Right kidney (tissue), 1 donor: Measurements from ENCODE around the gene CLCNKB.
A peak's percentile ranks its signal among the peaks of the same experiment; 100 is the strongest.

Source experiments
- DNase-seq: peaks from one replicate; pipeline ENCODE4 v3.0.0-alpha.2; 2016

The CLCNKB gene

DNA sequence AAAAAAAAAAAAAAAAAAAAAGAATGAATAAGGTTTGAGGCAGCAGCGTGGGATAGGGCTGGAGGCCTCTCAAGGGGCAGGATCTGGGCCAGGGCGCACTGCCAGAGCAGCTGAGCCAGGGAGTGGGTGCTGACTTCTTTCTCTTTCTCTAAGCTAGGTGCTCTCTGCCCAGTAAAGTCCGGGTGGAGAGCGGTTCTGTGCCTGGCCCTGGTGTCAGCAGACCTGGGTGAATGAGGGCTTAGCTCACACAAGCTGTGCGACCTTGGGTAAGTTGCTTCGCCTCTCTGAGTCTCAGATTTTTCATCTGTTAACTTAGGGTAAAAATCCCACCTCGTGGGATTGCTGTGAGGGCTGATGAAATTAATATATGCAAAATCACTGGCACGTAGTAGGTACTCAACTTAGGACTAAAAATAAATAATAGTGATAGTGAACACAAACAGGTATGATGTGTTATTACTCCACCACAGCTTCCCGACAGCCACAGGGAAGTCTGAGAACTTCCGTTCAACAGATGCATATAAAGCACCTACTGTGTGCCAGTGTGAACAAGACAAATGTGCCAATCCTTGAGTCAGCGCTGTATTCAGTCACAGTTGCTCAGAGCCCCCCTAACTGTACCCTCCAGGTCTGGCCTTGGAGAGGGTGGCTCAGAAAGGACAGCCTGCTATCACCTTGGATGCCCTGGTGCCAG, 31.9 kb downstream of the CLCNKB start:
- no peak for DNase-seq

GRCh38 chr1:16076031-16076864, 32.7 kb downstream of the CLCNKB start:
- DNase-seq = no peak

DNA sequence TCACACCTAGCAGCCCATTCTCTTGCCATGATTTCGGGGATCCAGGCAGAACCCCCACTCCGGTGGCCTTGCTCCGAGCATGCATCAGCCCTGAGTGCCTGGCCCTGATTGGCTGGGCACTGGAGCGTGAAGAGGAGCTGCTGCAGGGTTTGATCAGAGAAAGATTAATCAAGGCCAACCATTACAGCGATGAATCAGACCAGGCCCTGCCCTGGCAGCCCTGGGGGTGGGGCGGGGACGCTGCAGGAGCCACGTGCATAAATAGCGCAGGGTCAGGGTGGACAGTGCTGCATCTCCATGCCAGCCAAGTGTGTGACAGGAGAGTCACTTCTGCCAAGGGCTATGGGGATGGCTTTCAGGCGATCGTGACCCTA, 33.3 kb downstream of the CLCNKB start:
- no peak for DNase-seq

DNA sequence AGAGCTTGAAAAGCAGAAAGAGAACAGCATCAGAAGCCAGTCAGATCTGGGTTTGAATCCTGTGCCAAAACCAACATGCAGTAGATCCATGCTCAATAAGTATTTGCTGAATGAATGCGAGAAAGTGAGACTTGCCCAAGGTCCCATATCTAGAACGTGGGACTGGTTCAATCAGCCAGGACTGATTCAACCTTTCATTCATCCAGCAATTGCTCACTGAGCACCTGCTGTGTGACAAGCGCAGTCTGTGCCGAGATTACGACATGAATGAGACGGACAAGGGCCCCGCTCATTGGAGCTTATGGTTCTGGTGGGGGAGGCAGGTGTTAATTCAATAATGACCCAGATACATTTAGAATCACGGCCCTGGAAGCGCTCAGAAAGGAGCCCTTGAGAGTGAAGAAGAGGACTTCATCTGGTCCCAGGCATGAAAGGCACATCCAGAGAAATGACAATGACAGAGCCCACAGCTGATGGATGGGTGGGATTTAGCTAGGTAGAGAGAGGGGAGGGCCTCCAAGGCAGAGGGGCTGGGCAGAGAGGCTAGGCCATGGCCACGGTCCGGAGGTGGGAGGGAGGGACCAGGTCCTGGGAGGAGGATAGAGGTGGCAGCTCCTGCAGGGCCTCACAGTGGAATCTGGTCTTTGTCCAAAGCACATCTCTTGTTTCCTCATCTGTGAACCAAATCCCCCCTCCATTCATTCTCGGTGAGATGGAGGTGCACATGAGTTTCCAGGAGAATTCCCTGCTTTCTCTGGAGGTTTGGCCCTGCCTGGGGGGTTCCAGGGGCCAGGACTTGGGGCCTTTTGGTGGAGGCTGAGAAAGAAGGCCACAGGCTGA, 34.0 kb downstream of the CLCNKB start:
- DNase-seq = peak; percentile 1

- DNase-seq = peak; percentile 87
Observed at GRCh38 chr1:16078925-16079656, 35.5 kb downstream of the CLCNKB start.

- DNase-seq = peak; percentile 3
Observed at GRCh38 chr1:16080422-16081150, 37.0 kb downstream of the CLCNKB start.

DNA sequence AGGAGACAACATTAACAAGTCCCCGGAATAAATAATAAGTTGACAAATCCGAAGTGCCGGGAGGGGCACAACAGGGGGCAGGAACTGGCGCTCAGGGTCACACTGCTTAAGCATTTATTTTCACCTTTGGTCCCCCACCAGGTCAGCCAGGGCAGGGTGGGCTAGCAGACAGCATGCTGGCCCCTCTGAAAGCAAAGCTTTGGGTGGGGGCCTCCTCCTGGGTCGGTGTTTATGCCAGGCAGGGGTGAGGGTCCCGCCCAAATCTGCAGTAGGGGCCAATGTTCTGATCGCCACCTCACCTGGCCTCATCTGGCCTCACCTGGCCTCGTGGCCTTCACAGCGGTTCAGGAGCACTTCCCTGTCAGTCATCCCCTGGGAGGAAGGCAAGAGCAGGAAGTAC, 38.1 kb downstream of the CLCNKB start:
- no peak for DNase-seq

DNA sequence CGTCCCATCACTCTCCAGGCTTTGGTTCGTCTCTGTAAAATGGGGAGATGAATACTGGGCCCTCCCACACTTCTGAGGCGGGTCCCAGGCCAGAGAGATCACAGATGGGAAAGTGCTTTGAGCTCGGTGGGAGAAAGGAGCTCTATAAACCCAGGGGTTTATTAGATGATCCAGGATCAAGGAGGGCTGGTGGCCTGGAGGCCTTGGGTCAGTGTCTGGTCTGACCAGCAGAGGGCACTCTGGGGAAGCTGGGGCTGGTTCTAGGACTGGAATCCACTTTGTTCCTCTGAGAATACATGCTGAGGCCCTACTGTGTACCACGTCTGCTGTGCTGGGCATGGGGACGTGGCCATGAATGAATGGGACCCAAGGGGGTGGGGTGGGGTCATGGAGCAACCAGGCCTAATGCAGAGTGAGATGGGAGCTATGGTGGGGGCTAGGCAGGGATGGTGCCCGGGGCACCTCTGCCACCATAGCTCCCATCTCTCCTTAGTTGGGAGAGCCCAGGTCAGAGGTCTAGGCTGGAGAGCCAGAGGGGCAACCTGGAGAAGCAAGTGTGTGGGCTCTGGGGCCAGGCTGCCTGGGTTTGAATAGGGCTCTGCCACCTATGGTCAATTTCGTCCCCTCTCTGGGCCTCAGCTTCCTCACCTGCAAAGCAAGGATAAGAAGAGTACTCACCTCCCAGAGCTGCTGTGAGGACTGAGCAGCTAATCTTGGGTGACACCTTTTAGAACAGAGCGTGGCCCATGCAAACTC, 38.9 kb downstream of the CLCNKB start:
- DNase-seq = peak; percentile 43

DNA sequence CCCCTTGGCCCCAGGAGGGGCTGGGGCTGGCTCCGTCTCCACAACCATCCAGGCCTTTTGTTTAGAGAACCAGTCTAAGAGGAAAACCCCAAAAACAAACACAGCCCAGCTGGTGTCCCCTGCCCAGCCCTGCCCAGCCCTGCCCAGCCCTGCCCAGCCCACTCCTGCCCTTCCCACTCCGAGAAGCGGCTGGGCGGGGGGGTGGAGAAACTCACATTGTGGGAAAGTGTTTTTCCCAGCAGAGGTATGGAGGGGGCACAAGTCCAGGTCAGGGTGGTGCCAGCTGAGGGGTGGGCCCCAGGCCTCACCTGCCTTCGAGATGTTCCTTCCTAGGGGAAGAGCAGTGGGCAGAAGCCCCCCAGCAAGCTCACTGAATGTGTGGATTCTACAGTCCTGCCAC, 39.9 kb downstream of the CLCNKB start:
- no peak for DNase-seq

GRCh38 chr1:16085522-16085921, 41.9 kb downstream of the CLCNKB start:
- no peak for DNase-seq

DNA sequence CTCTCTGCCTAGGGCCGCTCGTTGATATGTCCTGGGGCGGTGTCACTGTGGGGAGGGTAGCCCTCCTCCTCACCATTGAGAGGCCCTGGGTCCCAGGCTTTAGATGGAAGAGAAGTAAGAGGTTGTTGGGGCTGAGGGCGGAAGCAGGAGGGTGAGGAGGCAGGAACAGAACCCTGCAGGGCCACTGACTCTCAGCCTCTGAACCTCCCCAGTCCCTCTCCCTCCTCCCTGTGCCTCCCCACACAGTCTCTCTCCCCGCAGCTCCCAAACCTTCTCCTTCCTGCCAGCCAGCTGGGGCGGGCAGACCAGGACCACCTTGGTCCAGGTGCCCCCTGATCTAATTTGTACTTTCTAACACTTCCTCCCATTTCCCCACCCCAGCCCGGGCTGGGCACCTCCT, 44.2 kb downstream of the CLCNKB start:
- no peak for DNase-seq

DNA sequence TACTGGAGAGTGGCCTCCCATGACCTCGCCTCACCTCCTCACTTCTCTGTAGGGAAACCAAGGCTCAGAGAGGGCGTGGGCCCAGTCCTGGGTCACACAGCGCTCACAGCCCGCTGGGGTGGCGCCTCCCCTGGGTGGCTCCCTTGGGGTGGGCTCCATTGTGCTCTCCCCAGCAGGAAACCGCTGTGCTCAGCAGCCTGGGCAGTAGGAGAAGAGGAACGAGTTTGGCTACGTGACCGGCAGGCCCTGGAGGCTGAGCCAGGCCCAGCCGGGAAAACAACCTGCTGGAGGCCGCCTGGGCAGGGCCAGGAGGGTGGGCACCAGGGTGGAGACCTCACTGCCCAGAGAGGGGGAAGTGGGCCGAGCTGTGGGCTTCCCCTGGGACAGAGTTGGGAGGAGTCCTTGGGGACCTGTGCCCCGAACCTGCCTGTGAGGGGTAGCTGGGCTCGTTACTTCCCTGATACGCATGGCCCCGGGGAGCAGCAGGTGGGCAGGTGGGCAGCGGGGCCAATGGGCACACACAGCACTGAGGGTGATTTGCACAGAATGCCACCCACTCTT, 44.8 kb downstream of the CLCNKB start:
- DNase-seq = peak; percentile 4

- DNase-seq = peak; percentile 6
Observed at GRCh38 chr1:16088996-16089395, 45.4 kb downstream of the CLCNKB start.

- DNase-seq = peak; percentile 11
Observed at GRCh38 chr1:16090076-16090826, 46.7 kb downstream of the CLCNKB start.

DNA sequence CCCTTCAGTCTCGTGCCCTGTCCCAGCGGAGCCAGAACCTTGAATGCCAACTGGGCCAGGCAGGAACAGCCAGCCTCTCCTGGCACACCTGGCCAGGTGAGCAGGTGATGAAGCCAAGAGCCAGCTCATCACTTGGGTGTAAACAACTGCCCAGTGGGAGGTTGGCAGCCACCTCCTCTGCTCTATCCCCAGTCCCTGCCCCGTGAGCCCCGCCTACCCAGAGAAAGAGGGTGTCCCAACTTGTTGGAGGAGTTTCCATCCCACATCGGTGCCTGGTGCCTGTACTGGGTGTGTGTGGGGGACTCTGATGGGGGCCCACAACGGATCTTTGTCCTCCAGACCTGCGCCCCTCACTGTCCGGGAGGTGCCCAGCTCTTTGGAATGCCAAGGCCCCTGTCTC, 47.7 kb downstream of the CLCNKB start:
- DNase-seq = no peak

DNA sequence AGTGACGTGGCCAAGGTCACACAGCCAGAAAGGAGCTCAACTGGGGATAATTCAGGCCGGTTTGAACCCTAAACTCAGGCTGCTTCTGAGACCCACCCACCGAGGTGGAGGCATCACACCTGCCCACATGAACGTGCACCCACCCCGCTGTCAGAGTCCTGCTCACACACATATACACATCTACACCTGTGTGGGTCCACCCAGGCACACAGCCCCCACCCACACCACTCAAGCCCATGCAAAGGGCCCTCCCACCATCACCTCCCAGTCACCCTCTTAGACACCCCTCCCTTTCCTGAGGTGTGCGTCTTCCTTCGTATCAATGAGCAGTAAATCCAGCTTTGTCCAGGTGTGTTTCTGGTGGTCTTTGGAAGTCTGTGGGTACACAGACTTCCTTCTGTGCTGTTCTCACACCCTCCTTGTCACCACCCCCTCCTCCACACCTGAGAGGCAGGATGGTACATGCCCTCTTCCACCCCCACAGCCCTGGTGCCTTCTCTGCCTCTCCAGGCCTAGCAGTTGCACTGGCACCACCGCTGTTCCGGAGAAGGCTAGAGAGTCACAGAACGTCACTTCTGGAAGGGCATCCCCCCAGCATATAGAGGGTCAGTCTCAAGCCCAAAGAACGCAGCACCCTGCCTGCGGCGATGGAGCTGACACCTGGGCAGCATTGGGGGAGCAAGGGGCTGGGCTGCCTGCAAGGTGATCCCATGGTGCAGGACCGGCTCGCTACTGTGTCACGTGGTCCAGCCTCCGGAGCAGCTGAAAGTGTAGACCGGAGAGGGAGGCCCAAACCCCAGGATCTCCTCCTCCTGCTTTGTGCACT, 48.7 kb downstream of the CLCNKB start:
- DNase-seq = peak; percentile 30

GRCh38 chr1:16092923-16093511, 49.4 kb downstream of the CLCNKB start:
- DNase-seq = no peak

GRCh38 chr1:16093611-16094010, 50.0 kb downstream of the CLCNKB start:
- DNase-seq = no peak
